GM20000 (cell line): ENCODE measurements around the gene AGAP1.

Experiments
- DNase-seq: peaks from one replicate; pipeline ENCODE4 v3.0.0; 2012; ENCODE audit warnings: low spot score
- TF ChIP-seq, protein P1 (sequence below): IDR thresholded peaks from 2 replicates; pipeline ENCODE4 v1.5.1; 2012; ENCODE audit warnings: mild to moderate bottlenecking, control low read depth; ENCODE audit errors: extremely low read depth, missing control alignments

The AGAP1 gene

DNA sequence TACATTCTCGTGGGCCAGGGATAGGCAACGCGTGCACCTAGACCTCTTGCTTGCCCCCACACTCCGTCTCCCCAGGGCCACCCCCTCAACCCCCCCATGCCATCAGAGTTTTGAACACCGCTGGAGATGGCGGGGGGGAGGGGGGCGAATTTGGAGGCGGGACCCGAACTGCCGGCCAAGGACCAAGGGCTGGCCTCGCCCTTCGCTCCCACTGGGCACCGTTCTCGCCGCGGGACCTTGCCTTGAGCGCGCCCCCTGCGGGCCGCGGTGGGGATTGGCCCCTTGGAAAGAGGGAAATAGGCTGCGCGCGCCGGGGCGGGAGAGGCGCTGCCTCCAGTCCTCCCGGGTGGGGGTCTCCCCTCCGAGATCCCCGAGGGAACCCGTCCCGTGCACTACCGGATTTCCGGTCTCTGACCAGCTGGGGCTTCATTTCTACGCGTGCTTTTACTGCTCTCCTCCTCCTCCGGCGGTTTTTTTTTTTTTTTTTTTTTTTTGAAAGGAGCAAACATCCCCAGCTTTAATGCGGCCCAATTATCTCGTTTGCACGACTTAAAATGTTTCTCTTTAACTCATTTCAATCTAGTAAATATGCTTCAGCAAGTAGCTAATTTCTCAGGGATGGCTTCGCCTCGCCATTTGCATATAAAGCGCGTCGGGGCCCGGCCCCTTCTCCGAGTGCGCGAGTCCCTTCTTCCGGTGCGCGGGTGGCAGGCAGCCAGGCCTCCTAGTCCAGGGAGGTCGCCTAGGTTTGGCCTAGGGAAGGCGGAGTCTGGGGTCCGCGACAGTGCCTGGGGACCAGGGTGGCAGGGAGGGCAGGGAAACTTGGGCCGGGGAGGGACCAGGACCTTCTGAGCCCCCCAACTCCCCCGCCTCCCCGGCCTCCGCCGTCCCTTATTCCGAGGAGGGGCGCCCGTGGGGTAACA is 684.4 kb downstream of the AGAP1 start:
- DNase-seq = peak; percentile 78
- TF ChIP-seq, protein P1, sequence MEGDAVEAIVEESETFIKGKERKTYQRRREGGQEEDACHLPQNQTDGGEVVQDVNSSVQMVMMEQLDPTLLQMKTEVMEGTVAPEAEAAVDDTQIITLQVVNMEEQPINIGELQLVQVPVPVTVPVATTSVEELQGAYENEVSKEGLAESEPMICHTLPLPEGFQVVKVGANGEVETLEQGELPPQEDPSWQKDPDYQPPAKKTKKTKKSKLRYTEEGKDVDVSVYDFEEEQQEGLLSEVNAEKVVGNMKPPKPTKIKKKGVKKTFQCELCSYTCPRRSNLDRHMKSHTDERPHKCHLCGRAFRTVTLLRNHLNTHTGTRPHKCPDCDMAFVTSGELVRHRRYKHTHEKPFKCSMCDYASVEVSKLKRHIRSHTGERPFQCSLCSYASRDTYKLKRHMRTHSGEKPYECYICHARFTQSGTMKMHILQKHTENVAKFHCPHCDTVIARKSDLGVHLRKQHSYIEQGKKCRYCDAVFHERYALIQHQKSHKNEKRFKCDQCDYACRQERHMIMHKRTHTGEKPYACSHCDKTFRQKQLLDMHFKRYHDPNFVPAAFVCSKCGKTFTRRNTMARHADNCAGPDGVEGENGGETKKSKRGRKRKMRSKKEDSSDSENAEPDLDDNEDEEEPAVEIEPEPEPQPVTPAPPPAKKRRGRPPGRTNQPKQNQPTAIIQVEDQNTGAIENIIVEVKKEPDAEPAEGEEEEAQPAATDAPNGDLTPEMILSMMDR = peak; percentile 62

DNA sequence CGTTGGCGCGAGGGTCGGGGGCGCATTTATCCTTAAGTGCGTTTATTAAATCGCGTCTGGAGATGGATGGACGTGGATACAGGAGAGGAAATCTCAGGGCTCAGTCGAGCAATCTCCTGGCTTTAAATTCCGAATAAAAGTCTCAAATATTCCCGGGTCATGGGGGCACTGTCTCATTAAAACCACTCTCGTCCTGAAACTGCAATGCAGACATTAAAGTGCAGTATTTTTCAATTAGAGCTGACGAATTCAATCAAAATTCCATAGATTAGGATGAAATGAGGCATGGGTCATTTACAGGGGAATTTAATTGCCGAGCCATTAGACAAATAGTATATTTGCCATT is 685.0 kb downstream of the AGAP1 start:
- TF ChIP-seq, protein P1 = no peak
- DNase-seq = peak; percentile 40

DNA sequence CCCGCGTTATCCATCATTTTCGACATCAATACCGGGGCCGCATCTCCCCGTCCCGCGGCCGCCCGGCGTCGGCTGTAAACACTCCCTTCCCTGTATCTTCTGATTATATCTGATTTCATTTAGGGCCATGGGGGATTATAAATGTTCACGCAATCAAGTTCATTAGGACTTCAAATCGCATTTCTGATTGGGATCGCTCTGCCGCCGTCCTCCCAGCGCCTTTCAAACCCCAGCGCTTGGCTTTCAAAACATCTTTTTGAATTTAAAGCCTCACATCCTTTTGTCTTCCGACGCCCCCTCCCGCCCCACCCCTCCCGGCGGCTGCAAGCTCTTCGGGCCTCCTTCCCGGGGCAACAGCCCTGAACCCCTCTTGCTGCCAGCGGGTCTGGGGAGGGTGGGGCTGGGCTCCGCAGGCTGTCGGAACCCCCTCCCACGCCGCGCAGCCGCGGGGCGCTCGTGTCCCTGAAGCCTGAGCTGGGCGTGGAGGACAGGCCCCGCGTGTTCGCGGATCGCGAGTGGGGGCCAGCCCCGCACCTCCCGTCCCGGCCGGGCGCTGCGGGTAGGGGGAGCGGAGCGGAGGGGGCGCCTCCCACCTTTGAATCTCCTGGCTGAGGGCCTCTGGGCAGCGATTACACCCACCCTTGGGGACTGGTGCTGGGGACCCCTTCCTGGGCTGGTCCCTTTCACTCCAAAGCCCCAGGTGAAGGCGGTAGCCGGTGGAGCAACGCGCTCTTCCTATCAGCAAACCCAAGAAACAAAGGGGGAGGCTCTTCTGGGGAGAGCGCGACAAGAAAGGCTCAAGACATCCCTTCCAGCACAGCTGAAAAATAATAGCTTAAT is 685.6 kb downstream of the AGAP1 start:
- no peak for DNase-seq
- TF ChIP-seq, protein P1 = no peak

DNA sequence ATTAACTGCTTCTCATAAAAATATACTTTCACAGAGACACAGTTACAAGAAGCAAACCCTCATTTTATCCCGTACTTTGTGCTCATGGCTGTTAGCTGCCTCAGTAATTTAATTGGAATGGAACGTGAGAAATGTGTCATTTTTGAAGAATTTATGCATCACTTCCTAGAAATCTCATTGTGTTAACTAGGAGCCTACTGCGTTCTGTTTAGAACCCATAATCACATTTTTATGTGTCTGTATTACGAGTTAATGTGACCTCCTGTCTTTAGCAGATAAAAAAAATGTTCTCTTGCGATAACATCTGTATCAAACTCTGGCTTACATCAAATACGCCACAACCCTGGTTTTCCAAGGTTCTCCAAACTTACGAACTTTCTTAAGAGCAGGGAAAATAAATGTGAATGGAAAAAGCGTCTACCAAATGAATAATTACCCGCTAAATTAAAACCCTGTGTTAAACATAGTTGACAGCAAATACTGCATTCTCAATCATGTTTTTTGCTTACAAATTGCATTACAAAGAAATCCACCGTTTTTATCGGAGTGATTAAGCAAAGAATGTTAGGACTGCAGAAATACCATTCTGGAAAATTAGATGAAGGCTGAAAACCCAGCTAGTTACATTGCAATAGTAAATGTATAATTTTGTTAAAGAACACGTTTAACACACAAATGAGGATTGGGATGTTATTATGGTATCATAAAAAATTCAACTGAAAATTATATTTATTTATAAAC is 686.4 kb downstream of the AGAP1 start:
- no peak for DNase-seq
- TF ChIP-seq, protein P1 = no peak

GRCh38 chr2:236180831-236181453 is 687.1 kb downstream of the AGAP1 start:
- DNase-seq = peak; percentile 76
- TF ChIP-seq, protein P1 = peak; percentile 46
